Measurements from ENCODE around the gene HIGD1A. TPM values are rescaled to one million over a fixed set of nuclear protein-coding genes. Genes with fewer than 3 reads are reported as not detected.

HIGD1A gene
- total RNA-seq, 2 experiments from 2014 or later = 60.4 to 75.8 TPM

DNA sequence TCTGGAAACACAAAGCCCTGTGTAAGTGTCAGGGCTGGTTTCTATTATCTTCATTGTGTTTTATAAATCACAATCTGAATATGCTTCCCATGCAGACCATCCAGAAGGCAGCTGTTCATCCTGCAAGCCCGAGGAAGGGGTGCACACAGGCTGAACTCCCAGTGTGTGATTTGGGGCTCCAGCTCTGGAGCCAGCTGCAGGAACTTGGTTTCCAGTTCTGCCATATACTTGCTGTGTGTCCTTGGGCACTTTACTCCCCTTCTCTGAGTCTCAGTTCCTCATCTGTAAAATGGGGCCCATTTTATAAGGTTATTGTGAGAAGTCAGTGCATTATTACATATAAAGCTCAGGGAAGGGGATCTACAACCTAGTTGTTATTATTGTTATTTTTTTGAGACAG is 48.8 kb upstream of the HIGD1A start:
- Histone ChIP-seq H3K9me2 (ENCODE audit: insufficient read depth, low read length) (no peaks in the 10 kb centered on the region), H3K79me2 (ENCODE audit: insufficient read depth, low read depth, low read length) (no peaks in the 10 kb centered on the region), H4K20me1 (ENCODE audit: insufficient read depth, low read length) (no peaks in the 10 kb centered on the region), H3K27ac (ENCODE audit: low read depth, low read length, poor library complexity, severe bottlenecking) (no peak overlapping the region), H3K4me3 (ENCODE audit: low read depth, low read length, poor library complexity, severe bottlenecking) (no peak overlapping the region), H3K4me1 (ENCODE audit: insufficient read depth, low read length, poor library complexity, severe bottlenecking) (no peaks in the 10 kb centered on the region), H3K9me3 (ENCODE audit: low read length) (no peaks in the 10 kb centered on the region), H3K4me2 (ENCODE audit: low read length) (no peak overlapping the region), H2AFZ (ENCODE audit: low read length) (no peak overlapping the region), H3K36me3 (ENCODE audit: insufficient read depth, low read length) (no peaks in the 10 kb centered on the region)
- ChIA-PET POLR2A (no interaction called here), CTCF (ENCODE audit: unreplicated experiment) (no interaction called here)
- TF ChIP-seq EZH2phosphoT487 (IDR thresholded peaks at IDR 0.05; ENCODE audit: borderline replicate concordance, low read depth, low read length) = no peak
- TF ChIP-seq, protein P1, sequence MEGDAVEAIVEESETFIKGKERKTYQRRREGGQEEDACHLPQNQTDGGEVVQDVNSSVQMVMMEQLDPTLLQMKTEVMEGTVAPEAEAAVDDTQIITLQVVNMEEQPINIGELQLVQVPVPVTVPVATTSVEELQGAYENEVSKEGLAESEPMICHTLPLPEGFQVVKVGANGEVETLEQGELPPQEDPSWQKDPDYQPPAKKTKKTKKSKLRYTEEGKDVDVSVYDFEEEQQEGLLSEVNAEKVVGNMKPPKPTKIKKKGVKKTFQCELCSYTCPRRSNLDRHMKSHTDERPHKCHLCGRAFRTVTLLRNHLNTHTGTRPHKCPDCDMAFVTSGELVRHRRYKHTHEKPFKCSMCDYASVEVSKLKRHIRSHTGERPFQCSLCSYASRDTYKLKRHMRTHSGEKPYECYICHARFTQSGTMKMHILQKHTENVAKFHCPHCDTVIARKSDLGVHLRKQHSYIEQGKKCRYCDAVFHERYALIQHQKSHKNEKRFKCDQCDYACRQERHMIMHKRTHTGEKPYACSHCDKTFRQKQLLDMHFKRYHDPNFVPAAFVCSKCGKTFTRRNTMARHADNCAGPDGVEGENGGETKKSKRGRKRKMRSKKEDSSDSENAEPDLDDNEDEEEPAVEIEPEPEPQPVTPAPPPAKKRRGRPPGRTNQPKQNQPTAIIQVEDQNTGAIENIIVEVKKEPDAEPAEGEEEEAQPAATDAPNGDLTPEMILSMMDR (conservative IDR thresholded peaks at IDR 0.05; ENCODE audit: low read length) = no peak
- DNase-seq (ENCODE audit: low spot score) = no peak
- no TSS peak for BruUV-seq (replicated peaks)
- intact Hi-C loops (cut with micrococcal nuclease; ENCODE audit: unreplicated experiment) = no loop called here

DNA sequence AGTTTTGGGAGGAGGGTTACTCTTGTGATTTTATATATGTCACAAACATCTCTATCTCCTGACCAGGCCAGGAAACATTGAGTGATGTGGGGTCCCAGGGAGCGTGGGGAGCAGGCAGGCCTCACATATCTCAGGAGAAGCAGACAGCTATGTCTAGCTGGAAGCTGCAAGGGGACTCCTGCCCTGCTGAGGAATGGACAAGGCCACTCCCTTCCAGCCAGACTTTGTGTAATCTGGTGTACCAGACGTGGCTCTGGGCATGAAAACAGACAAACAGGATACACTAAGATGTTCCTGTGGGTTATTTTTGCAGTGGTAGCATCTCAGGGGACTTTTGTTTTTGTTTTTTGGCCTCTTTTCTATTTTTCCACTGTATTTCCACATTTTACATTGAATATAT is 48.2 kb upstream of the HIGD1A start:
- Histone ChIP-seq H4K20me1 (ENCODE audit: insufficient read depth, low read length) (no peaks in the 10 kb centered on the region), H3K9me2 (ENCODE audit: insufficient read depth, low read length) (no peaks in the 10 kb centered on the region), H3K36me3 (ENCODE audit: insufficient read depth, low read length) (no peaks in the 10 kb centered on the region), H3K79me2 (ENCODE audit: insufficient read depth, low read depth, low read length) (no peaks in the 10 kb centered on the region), H3K27ac (ENCODE audit: low read depth, low read length, poor library complexity, severe bottlenecking) (no peak overlapping the region), H3K4me2 (ENCODE audit: low read length) (no peak overlapping the region), H3K9me3 (ENCODE audit: low read length) (no peaks in the 10 kb centered on the region), H2AFZ (ENCODE audit: low read length) (no peak overlapping the region), H3K4me3 (ENCODE audit: low read depth, low read length, poor library complexity, severe bottlenecking) (no peak overlapping the region), H3K4me1 (ENCODE audit: insufficient read depth, low read length, poor library complexity, severe bottlenecking) (peaks cover 4% of the 10 kb centered on the region)
- POLR2A ChIA-PET = no interaction called here
- intact Hi-C loops (cut with micrococcal nuclease; ENCODE audit: unreplicated experiment) = no loop called here
- TF ChIP-seq EZH2phosphoT487 (IDR thresholded peaks at IDR 0.05; ENCODE audit: borderline replicate concordance, low read depth, low read length) = no peak
- TF ChIP-seq, protein P1 (conservative IDR thresholded peaks at IDR 0.05; ENCODE audit: low read length) = no peak
- no peak for DNase-seq (ENCODE audit: low spot score)
- no TSS peak for BruUV-seq (replicated peaks)
- CTCF ChIA-PET (ENCODE audit: unreplicated experiment) = no interaction called here

GRCh38 chr3:42851228-42851834 is 47.0 kb upstream of the HIGD1A start:
- Histone ChIP-seq H3K9me2 (ENCODE audit: insufficient read depth, low read length) (no peaks in the 10 kb centered on the region), H3K79me2 (ENCODE audit: insufficient read depth, low read depth, low read length) (no peaks in the 10 kb centered on the region), H2AFZ (ENCODE audit: low read length) (no peak overlapping the region), H3K4me2 (ENCODE audit: low read length) (no peak overlapping the region), H3K36me3 (ENCODE audit: insufficient read depth, low read length) (no peaks in the 10 kb centered on the region), H4K20me1 (ENCODE audit: insufficient read depth, low read length) (no peaks in the 10 kb centered on the region), H3K4me3 (ENCODE audit: low read depth, low read length, poor library complexity, severe bottlenecking) (no peak overlapping the region), H3K4me1 (ENCODE audit: insufficient read depth, low read length, poor library complexity, severe bottlenecking) (peaks cover 13% of the 10 kb centered on the region), H3K9me3 (ENCODE audit: low read length) (no peaks in the 10 kb centered on the region), H3K27ac (ENCODE audit: low read depth, low read length, poor library complexity, severe bottlenecking) (no peak overlapping the region)
- BruUV-seq (replicated peaks) = no TSS peak
- intact Hi-C loops (cut with micrococcal nuclease; ENCODE audit: unreplicated experiment) = no loop called here
- no peak for DNase-seq (ENCODE audit: low spot score)
- TF ChIP-seq, protein P1 (conservative IDR thresholded peaks at IDR 0.05; ENCODE audit: low read length) = no peak
- no peak for TF ChIP-seq EZH2phosphoT487 (IDR thresholded peaks at IDR 0.05; ENCODE audit: borderline replicate concordance, low read depth, low read length)
- ChIA-PET CTCF (ENCODE audit: unreplicated experiment) (no interaction called here), POLR2A (interaction anchor here (0.5 to 0.7 kb wide), 3 partner anchors 262 to 791 kb away, joined by 3 read pairs; no protein-coding TSS in a partner anchor)

Measured in OCI-LY7 (cell line).